ENCODE results near the gene PPP2R3B. TPM values are rescaled to one million over a fixed set of nuclear protein-coding genes. Genes with fewer than 3 reads are reported as not detected.

Gene PPP2R3B
- total RNA-seq, 4 donors from 2014 or later, result 4.0 to 65.2 (median 13.1) TPM

GRCh38 chrX:370244-370962 lies 16.3 kb downstream of the PPP2R3B start:
- H3K36me3 ChIP-seq, result no peaks in the 10 kb centered on the region
- H3K9me3 ChIP-seq, result no peaks in the 10 kb centered on the region
- H3K4me1 ChIP-seq, result peaks cover 0 to 17% (median 8%) of the 10 kb centered on the region in 4 donors
- TF ChIP-seq CTCF (IDR thresholded peaks at IDR 0.05) (no peak), POLR2A (IDR thresholded peaks at IDR 0.05) (no peak)
- no peak for DNase-seq
- H3K4me3 ChIP-seq, result no peak overlapping the region
- H3K27me3 ChIP-seq, result peaks cover 0 to 12% of the 10 kb centered on the region in 2 donors
- H3K27ac ChIP-seq, result no peak overlapping the region

- H3K27ac ChIP-seq, result no peak overlapping the region
- H3K36me3 ChIP-seq, result no peaks in the 10 kb centered on the region
- peaks cover 0 to 14% (median 6%) of the 10 kb centered on the region in 4 donors for H3K4me1 ChIP-seq
- no peak for TF ChIP-seq CTCF (IDR thresholded peaks at IDR 0.05)
- no peak for TF ChIP-seq POLR2A (IDR thresholded peaks at IDR 0.05)
- H3K27me3 ChIP-seq, result peaks cover 0 to 9% of the 10 kb centered on the region in 2 donors
- no peak for DNase-seq
- no peaks in the 10 kb centered on the region for H3K9me3 ChIP-seq
- H3K4me3 ChIP-seq, result no peak overlapping the region
Measured at GRCh38 chrX:369563-370101, 17.1 kb downstream of the PPP2R3B start.

- Histone ChIP-seq H3K4me1 (peaks cover 0 to 8% (median 2%) of the 10 kb centered on the region in 4 donors), H3K36me3 (no peaks in the 10 kb centered on the region), H3K4me3 (no peak overlapping the region), H3K27ac (no peak overlapping the region), H3K9me3 (no peaks in the 10 kb centered on the region), H3K27me3 (peaks cover 0 to 3% of the 10 kb centered on the region in 2 donors)
- TF ChIP-seq POLR2A (IDR thresholded peaks at IDR 0.05) (no peak), CTCF (IDR thresholded peaks at IDR 0.05) (no peak)
- no peak for DNase-seq
Measured at GRCh38 chrX:368811-369562, 17.7 kb downstream of the PPP2R3B start.

GRCh38 chrX:367866-368265 lies 18.8 kb downstream of the PPP2R3B start:
- Histone ChIP-seq H3K27me3 (no peaks in the 10 kb centered on the region), H3K36me3 (no peaks in the 10 kb centered on the region), H3K4me1 (no peaks in the 10 kb centered on the region), H3K4me3 (no peak overlapping the region), H3K27ac (no peak overlapping the region), H3K9me3 (no peaks in the 10 kb centered on the region)
- DNase-seq, result no peak
- TF ChIP-seq POLR2A (IDR thresholded peaks at IDR 0.05) (no peak), CTCF (IDR thresholded peaks at IDR 0.05) (no peak)

- Histone ChIP-seq H3K27me3 (no peaks in the 10 kb centered on the region), H3K4me3 (no peak overlapping the region), H3K9me3 (no peaks in the 10 kb centered on the region), H3K27ac (no peak overlapping the region), H3K4me1 (no peaks in the 10 kb centered on the region), H3K36me3 (no peaks in the 10 kb centered on the region)
- no peak for DNase-seq
- TF ChIP-seq POLR2A (IDR thresholded peaks at IDR 0.05) (no peak), CTCF (IDR thresholded peaks at IDR 0.05) (no peak)
Measured at GRCh38 chrX:367349-367748, 19.4 kb downstream of the PPP2R3B start.

All from Peyer's patch (tissue), 4 donors.